ENCODE results near the gene FGF7.

Gene FGF7

GRCh38 chr15:49435174-49435573 lies 12.1 kb downstream of the FGF7 start:
- in situ Hi-C loops (cut with MboI; ENCODE audit: low pct_unique_long_range_greater_than_20kb, low sequenced_read_pairs, unreplicated experiment), result no loop called here
- TF ChIP-seq CTCF (IDR thresholded peaks at IDR 0.05; ENCODE audit: extremely low read depth, insufficient read depth, missing control alignments), result no peak
- DNase-seq (ENCODE audit: low spot score), result no peak

GRCh38 chr15:49436751-49437150 lies 13.7 kb downstream of the FGF7 start:
- in situ Hi-C loops (cut with MboI; ENCODE audit: low pct_unique_long_range_greater_than_20kb, low sequenced_read_pairs, unreplicated experiment), result no loop called here
- no peak for DNase-seq (ENCODE audit: low spot score)
- TF ChIP-seq CTCF (IDR thresholded peaks at IDR 0.05; ENCODE audit: extremely low read depth, insufficient read depth, missing control alignments), result no peak

- DNase-seq (ENCODE audit: low spot score), result no peak
- in situ Hi-C loops (cut with MboI; ENCODE audit: low pct_unique_long_range_greater_than_20kb, low sequenced_read_pairs, unreplicated experiment), result no loop called here
- no peak for TF ChIP-seq CTCF (IDR thresholded peaks at IDR 0.05; ENCODE audit: extremely low read depth, insufficient read depth, missing control alignments)
These were observed 16.1 kb downstream of the FGF7 start for GRCh38 chr15:49438962-49439631.

GRCh38 chr15:49439678-49440395 lies 16.8 kb downstream of the FGF7 start:
- DNase-seq (ENCODE audit: low spot score), result no peak
- no peak for TF ChIP-seq CTCF (IDR thresholded peaks at IDR 0.05; ENCODE audit: extremely low read depth, insufficient read depth, missing control alignments)
- in situ Hi-C loops (cut with MboI; ENCODE audit: low pct_unique_long_range_greater_than_20kb, low sequenced_read_pairs, unreplicated experiment), result no loop called here

- no peak for TF ChIP-seq CTCF (IDR thresholded peaks at IDR 0.05; ENCODE audit: extremely low read depth, insufficient read depth, missing control alignments)
- in situ Hi-C loops (cut with MboI; ENCODE audit: low pct_unique_long_range_greater_than_20kb, low sequenced_read_pairs, unreplicated experiment), result no loop called here
- no peak for DNase-seq (ENCODE audit: low spot score)
These were observed 18.3 kb downstream of the FGF7 start for GRCh38 chr15:49441356-49441755.

GRCh38 chr15:49441816-49442215 lies 18.8 kb downstream of the FGF7 start:
- DNase-seq (ENCODE audit: low spot score), result no peak
- in situ Hi-C loops (cut with MboI; ENCODE audit: low pct_unique_long_range_greater_than_20kb, low sequenced_read_pairs, unreplicated experiment), result no loop called here
- no peak for TF ChIP-seq CTCF (IDR thresholded peaks at IDR 0.05; ENCODE audit: extremely low read depth, insufficient read depth, missing control alignments)

Measured in GM13977 (cell line).